Cardiac atrium fibroblast (primary cell): ENCODE measurements around the gene SLC33A1. TPM values are rescaled to one million over a fixed set of nuclear protein-coding genes. Genes with fewer than 3 reads are reported as not detected.

ENCODE experiments used
- total RNA-seq: library from RNA; depleted of rRNA; stranded (reverse); fragments of >200 nt; gene quantifications from 2 replicates; pipeline ENCODE4 v1.2.3, GENCODE V29; 2015

Gene SLC33A1
- 36.1 and 37.4 TPM in 2 replicates for total RNA-seq

DNA sequence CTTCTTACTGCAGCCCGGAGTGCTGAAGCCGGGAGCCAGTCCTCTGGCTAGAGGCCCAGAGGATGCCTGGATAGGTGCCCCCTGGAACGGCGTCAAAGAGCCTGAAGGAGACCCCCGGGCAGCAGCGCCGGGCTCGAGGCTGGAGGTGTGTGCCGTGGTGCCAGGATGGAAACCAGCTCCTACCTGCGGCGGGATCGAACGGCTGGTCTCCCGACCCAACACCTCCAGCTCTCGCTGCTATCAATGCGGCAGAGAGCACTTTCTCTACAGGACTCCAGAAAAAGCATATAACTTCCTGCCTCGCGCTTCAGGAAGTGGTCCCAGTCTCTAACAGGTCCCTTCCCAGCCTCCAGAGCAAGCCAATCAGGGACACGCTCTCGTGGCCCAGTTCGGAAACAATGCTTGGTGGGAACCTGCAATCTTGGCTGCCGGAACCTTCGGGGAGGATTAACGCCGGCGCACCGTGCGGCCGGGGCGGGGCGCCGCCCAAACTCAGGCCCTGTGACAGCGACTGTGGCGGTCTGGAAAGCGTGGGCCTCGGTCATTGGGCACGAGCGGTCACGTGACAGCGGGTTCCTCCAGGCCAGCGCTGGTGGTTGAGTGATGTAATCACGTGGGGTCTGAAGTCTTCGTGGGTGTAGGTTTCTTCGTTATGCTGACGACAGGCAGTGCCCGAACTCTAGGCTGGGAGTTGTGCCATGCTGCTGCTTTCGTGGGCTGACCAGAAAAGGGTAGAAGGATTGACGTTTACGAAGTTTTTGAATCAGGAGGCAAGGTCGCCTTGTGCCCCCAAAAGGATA, at the start of gene SLC33A1:
SLC33A1 (minus strand) TSS at position 287 of the 800 bp plus-strand sequence. CDS start 430 bp downstream, outside the sequence.

DNA sequence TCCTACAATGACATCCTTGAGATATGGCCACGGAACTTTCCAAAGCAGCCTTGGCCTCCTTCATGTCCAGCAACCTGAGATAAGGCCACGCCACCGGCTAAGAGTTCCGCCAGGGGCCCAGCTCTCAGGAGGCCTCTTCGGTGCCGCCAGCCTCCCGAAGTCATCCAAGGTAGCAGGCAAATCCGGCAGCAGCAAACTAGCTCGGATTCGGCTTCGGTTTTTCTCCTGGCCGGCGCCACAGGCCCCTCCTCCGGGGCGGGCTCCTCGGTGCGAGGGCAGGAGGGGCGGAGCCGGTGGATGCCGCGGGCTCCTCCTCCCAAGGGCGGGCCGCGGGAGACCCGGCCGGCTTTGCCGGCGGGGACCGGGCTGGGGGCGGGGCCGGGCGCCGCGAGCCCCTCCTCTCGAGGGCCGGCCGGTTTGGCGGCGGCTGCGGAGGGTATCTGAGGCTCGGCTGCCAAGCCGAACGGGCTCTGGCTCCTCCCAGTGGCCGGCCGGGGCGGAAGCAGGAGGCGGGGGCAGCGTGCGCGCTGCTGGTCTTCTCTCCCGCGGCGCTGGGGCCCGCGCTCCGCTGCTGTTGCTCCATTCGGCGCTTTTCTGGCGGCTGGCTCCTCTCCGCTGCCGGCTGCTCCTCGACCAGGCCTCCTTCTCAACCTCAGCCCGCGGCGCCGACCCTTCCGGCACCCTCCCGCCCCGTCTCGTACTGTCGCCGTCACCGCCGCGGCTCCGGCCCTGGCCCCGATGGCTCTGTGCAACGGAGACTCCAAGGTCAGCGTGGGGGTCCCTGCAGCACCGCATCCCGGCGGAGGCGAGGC, 16.1 kb upstream of the SLC33A1 start, which contains the start of gene GMPS:
GMPS (plus strand) TSS at position 518 of the 812 bp plus-strand sequence; CDS start at position 739, 221 bp downstream.

DNA sequence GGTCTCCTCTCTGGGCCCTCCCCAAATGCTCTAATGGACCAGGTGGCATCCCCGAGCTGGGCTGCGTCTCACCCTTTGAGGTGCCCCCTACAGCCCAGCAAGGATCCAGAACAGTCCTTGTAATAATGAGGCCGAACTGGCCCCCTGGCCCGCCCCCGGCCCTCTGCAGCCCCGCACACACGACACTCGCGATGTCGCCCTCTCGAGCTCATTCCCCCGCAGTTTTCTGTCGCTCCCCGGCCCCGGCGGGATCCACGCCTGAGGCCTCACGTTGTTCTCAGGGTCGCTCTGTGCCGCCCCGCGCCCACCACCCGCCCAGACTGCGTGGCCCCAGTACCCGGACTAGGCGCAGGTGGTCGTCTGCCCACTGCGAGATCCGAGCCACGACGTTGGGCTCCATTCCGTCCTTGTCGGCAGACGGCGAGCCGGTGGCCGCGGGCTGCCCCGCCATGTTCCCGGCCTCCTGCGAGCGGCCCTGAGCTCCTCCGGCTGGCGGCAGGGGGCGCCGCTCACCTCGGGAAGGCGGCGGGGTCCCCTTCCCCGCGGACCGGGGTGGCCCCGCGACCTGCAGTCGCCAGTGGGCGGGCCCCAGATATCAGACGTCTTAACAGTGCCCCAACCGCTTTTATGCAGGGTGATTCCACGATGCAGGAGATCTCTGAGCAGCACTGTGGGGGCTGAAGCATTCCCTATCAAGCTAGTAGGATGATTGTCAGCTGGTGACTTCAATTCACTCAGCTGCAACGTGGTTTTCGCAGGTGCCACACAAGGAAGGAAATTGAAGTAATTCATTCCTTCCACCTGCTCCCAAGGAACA, 48.2 kb downstream of the SLC33A1 start, which contains the start of gene C3orf33:
C3orf33 (minus strand) TSS at position 477 of the 817 bp plus-strand sequence; CDS start at position 451, 26 bp downstream.

Other genes with a start within 250 kb of the SLC33A1 start
- not detected in 2 replicates for gene PLCH1, start 109.4 kb downstream of the SLC33A1 start, total RNA-seq
- gene C3orf33, start 48.1 kb downstream of the SLC33A1 start, total RNA-seq: 1.3 and 1.8 TPM in 2 replicates
- gene GMPS, start 16.2 kb upstream of the SLC33A1 start, total RNA-seq: 36.1 and 50.7 TPM in 2 replicates